Left hindlimb (tissue), 1 donor: ENCODE measurements around the gene SGPL1.
A peak's percentile ranks its signal among the peaks of the same experiment; 100 is the strongest.

Experiments used
- DNase-seq: peaks from one replicate; pipeline ENCODE4 v3.0.0-alpha.2; 2018

Gene SGPL1

GRCh38 chr10:70886921-70887665 is 71.3 kb downstream of the SGPL1 start:
- no peak for DNase-seq

- peak; percentile 86 for DNase-seq
Measured at GRCh38 chr10:70887804-70888800, 72.4 kb downstream of the SGPL1 start, which contains the start of gene PCBD1. Gene PCBD1 (minus strand): TSS chr10:70888565. CDS start chr10:70888533, 32 bp downstream.

DNA sequence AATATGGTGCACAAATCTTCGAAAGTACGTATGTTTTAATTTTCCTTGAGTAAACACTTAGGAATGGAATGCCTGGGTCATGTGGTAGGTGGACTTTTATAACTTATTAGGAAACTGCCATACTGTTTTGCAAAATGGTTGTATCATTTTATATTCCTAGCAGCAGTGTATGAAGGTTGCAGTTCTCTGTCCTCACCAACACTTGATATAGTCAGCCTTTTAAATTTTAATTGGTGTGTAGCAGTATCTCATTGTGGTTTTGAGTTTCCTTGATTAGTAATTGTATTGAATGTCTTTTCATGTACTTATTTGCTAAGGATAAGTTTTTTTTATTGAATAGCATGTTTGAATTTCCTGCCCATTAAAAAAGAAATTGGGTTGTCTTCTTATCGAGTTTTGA is 73.5 kb downstream of the SGPL1 start:
- DNase-seq = no peak

- no peak for DNase-seq
Measured at GRCh38 chr10:70890917-70891431, 75.2 kb downstream of the SGPL1 start.

GRCh38 chr10:70891627-70892026 is 75.9 kb downstream of the SGPL1 start:
- DNase-seq = no peak

DNA sequence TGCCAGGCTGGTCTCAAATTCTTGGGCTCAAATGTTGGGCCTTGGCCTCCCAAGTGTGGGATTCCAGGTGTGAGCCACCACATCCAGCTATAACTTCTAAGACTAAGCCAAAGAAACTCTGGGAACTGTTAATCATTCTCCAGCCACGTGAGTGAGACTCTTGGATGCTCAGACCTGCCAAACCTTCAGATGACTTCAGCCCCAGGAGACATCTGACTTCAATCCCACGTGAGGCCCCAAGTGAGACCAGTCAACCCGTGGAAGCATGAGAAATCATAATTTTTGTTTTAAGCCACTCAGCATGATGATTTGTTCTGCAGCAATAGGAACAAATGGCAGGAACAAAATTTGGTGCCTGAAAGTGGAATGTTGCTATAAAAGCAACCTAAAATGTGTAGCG is 76.9 kb downstream of the SGPL1 start:
- DNase-seq = no peak

GRCh38 chr10:70893227-70894006 is 77.7 kb downstream of the SGPL1 start:
- DNase-seq = no peak

DNA sequence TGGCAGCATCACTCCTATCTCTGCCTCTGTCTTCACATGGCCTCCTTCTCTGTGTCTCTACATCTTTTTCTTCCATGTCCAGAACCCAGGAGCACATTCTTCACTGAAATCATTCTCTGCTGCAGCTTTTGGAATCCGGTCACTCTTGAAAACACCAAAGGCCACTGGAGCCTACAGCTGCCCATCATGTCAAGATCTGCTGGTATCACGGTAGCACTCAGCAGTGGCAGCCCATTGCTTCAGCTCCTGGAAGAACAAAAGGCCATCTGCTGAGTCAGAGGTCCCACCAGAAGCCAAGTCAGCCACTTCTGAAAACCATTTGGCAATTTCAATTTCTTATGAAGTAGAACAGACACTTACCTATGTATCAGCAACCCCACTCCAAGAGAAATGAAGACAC is 78.7 kb downstream of the SGPL1 start:
- DNase-seq = no peak

DNA sequence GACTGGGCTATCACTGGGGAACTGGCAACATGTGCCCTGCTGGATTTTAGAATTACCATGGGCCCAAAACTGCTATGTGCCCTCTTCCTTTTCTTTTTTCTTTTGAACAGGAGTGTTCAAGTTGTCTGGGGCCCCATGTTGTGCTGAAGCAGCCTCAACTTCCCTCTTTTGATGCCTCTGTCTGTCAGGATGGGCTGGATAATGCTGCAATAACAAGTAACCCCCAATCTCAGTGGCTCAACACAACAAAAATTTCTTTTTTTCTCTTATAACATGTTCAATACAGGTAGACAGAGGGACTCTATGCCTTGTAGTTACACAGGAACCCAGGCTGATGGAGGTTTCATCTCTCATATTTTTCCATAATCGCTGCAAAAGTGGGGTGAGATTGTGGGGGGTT is 80.8 kb downstream of the SGPL1 start:
- no peak for DNase-seq

DNA sequence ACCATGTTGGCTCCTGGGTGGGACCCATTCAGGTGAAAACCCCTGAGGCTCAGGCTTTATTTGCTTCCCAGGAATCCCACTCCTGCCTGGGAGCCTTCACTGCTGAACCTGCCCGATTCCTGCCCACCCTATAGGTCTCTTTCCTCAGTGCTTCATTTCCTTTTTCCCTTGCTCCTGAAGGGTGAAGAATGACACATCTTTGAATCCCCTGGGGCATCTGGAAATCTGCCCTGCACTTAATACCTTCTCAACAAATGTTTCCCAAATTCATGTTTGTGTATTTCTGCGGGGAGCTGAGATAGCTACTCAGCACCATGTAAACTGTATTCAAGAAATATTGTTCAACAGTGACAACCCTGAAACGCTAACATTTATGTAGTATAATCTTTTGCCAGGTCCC is 82.9 kb downstream of the SGPL1 start:
- no peak for DNase-seq

DNA sequence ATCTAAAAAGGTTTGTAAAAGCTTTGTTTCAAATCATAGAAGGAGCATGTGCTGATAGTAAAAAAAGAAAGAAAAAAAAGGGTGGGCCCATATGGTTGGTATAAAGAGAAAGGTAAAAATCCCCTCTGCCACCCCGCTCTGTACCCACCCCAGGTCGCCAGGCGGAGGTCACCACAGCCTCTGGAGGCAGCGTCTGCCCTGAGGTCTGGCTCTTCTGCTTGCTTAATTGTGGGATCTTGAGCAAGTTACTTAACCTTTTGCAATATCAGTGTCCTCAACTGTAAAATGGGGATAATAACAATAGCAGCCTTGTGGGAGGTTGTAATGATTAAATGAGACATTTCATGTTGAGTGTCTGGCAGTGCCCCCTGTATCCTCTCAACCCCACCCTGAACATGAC is 83.3 kb downstream of the SGPL1 start:
- DNase-seq = no peak

GRCh38 chr10:70901276-70901878 is 85.6 kb downstream of the SGPL1 start:
- no peak for DNase-seq

DNA sequence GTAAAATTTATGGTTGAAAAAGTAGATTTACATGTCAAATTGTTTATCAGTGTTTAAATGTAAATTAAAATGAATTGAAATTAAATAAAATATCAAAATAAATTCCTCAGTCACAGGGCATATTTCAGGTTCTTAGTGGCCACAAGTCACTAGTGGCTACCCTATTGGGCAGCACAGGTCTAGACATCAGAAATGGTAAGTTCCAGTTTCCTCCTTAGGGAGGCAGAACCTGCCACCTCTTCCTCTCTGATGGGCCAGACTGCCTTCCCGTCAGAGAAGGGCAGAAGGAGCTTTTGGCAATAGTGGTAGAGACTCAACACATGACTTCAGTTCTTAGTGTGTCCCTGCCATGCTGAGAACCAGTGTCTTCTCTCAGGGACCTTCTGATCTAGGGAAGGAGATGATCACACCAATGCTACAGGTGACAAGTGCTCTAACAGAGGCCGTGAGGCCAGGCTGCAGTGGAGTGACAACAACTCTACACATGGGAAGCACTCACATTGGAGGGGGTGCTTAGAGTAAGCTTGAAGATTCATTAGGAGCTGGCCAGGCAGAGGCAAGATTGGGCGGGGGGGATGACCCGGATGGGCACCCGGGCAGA is 87.0 kb downstream of the SGPL1 start:
- no peak for DNase-seq

DNA sequence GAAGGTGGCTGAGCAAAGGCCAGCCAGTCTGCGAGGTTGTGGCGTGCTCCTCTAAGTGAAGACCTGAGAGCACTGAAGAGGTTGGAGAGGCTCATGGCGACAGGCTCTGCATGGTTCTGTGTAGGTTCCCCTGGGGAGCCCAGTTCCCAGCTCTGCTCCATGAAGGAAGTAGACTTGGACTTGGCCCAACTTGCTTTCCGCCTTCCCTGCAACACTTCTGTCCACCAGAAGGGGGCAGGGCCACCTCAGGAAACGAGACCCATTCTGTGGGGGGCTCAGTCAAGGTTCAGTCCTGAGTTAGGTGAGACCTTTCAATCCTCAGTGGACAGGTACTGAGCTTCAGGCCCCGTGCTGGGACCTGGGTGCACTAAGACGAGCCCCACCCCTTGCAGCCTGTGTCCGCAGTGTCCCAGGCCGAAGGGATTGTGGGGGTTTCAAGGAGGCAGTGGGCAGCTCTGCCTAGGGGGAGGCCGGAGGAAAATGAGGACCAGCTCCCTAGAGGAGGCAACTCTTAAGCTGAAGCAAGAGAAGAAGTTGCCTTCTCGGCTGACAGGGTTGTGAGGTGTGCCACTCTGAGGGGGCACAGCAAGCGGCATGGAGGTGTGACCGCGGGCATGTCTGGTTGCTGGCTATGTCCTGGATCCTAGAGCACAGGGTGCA is 87.6 kb downstream of the SGPL1 start:
- peak; percentile 59 for DNase-seq

- peak; percentile 12 for DNase-seq
Measured at GRCh38 chr10:70905071-70906021, 89.6 kb downstream of the SGPL1 start.

GRCh38 chr10:70906031-70906783 is 90.5 kb downstream of the SGPL1 start:
- DNase-seq = peak; percentile 11

GRCh38 chr10:70906953-70907636 is 91.3 kb downstream of the SGPL1 start:
- peak; percentile 15 for DNase-seq

GRCh38 chr10:70907637-70908405 is 92.1 kb downstream of the SGPL1 start:
- DNase-seq = peak; percentile 30
